GM19397 (cell line): ENCODE measurements around the gene ZFAND5.
A peak's percentile ranks its signal among the peaks of the same experiment; 100 is the strongest.

ENCODE experiments used
- ATAC-seq: cut with Tn5 transposase; IDR thresholded peaks from one replicate; pipeline ENCODE4 v1.9.1; 2021; ENCODE audit warnings: mild to moderate bottlenecking, moderate library complexity; ENCODE audit not compliant: unreplicated experiment

The ZFAND5 gene

DNA sequence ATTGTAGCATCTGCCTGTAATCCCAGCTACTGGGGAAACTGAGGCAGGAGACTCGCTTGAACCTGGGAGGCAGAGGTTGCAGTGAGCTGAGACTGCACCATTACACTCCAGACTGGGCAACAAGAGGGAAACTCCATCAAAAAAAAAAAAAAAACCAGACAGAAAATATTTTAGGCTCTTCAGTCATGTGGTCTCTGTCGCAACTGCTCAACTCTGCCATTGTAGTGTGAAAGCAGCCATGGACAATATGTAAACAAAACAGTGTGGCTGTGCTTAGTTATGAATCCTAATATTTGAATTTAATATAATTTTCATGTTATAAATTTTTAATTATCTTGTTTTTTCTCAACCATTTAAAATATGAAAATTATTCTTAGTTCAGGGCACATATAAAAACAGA is 38.4 kb downstream of the ZFAND5 start:
- no peak for ATAC-seq

DNA sequence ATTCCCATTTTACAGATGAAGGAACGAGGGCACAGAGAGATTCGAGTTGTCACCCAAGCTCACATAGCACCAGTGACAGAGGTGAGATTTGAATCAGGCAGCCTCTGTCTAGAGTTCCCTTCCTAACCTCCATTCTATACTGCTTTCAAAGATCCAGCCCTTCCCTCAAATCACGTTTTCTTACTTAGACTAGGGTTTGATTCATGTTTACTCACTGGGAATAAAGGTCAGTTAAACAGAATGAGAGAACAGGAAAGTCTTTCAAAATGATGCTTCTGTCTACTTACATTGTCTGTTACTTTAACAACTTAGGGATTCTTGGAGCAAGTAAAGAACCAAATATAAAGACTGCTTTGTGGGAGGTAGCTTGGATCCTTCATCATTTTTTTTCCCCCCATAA is 40.0 kb downstream of the ZFAND5 start:
- ATAC-seq: no peak

DNA sequence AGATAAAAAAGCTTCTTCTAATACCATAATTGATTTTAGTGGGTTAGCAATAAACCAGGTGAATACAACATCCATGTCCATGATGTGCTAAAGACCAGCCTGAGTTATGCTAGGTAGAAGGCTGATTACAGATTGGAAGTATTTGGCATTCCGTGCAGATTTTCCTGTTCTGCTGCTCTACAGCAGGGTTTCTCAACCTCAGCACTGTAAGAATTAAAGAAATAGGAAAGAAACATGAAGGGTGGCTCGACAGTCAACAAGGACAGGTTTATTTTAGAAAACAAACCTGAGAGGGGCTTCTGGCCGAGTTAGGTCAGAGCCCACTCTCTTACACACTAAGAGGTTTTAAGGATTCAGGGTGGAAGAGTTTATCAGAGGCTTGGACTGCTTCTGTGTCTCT is 42.3 kb downstream of the ZFAND5 start:
- ATAC-seq: no peak

DNA sequence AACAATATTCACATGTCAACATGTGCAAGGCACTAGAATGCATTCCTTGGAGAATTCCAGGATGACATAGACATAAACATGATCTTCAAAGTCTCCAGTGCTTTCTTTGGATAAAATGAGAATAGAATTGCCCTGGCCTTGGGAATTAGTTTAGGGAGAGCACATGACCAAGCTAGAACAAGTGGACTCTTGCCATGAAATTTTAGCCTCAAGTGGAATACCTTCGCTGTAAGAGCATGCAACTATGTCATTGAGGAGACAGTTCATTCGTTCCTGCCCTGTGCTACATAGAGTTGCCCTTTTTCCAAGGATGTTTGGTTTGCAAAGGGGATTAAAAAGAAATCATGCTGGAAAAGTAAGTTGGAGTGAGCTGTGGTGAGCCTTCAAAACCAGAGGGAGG is 42.7 kb downstream of the ZFAND5 start:
- no peak for ATAC-seq

DNA sequence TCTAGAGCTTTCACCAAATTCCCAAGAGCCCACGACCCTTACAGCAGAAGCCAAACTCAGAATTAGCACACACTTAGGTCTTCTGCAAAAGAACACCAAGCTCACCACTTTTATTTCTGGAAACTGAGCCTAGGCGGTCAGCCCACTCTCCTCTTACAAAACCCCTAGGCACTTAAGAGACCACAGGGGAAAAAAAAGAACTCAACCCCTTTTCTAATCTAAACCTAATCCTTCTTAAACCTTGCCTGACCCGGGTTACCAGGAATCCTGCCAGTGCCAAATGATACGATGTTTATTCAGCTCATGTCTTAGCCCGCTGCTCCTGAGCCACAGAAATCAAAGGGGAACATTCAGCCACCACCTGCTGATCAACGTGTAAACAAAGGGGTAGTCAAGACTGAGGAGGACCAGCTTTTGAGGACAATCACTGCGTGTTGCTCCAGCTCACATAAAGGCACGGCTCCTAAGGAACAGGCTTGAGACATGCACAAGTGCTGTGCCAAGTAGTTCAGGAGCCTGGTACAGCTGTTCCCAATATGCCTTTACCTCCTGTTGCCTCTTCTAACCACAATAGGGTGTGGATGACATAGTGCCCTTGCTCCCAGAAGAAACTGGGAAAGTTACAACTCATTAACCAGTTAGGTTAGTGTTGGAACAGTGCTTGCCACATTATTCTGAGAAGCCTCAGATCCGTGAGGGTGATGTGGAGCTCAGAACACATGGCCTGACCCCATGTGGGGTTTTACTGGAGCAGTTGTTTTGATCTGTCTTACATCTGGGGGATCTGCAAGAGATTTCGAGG is 49.3 kb downstream of the ZFAND5 start:
- no peak for ATAC-seq

DNA sequence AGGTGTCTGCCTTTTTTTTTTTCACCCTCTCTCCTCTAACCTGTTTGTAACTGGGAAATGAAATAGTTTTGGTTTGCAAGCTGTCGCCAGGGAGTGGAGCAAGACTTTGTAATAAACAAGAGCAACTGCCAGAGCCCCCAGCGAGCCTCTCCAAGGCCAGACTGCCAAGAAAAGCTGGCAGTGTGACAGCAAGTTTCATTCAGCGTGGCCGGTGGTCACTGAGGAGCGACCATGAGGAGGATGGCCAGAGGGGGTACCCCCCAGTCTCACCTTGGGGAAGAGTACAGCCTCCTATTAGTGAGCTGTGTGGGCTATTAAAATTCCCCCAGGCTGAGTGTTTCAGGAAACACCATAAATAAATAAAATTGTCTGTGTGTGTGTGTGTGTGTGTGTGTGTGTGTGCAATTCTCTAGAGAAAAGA is 49.9 kb downstream of the ZFAND5 start:
- no peak for ATAC-seq

DNA sequence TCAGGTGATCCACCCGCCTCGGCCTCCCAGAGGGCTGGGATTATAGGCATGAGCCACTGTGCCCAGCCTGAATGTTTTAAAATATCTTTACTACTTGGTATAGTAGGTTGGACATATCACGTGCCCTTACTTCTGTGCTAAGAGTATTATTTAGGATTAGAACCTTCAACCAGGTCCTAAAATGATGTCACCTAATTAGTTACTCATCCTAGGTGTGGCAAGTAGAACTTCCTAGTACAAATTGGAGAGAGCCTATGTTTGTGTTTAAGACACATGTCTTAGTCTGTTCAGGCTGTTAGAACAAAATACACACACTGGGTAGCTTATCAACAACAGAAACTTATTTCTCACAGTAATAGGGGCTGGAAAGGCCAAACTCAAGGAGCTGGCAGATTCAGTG is 51.5 kb downstream of the ZFAND5 start:
- no peak for ATAC-seq

DNA sequence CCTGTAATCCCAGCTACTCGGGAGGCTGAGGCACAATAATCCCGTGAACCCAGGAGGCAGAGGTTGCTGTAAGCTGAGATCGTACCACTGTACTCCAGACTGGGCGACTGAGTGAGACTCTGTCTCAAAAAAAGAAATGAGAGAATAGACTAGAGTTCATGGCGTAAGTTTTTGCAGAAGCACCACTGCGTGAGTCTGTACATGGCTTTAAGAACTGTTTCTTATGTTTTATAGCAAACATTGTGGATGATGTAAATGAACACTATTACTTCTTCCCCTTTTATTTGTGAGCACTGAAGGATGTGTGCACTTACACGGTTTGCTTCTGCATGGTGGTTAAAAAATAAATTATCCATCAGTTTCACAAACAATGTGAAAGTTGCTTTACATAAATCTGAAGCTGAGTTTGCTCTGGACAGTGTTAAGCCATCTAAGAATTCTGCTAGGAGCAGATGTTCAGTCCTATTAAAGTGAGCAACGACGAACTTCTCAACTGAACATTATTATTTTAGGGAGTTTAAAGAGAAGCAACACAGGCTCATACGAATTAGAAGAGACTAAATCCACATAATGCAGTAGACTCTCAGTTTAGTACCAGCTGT is 52.5 kb downstream of the ZFAND5 start:
- ATAC-seq: peak; percentile 43

DNA sequence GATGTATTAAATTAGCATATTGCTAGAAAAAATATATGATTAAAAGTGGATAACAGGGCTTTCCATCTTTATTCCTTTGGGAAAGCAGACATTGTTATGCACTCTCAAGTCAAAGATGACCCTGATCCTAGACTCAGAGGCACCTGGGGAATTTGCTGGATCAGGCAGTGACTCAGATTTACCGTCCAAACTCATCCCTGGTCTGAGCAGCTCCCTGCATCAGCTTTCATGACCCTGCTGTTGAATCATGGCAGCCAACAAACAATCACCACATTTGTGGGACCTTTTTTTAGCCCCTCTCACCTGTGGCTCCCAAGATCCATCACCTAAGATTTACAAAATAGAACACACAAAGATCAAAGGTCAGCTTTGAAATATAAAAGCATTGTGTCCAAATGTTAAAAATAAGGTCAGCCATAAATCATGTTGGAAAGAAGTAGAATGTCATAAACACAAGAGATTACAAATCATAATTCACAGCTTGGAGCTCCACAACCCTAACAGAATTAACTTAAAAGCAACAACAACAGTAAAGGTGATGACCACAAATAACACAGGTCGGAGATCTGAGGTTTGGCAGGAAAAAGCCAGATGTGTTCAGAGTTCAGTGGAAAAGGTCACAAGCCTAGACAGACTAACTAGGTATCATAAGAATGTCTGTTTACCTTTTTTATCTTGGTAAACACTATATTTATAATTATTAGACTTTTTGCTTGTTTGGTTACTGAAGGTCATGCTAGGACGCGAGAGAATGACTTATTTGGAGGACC is 55.5 kb downstream of the ZFAND5 start:
- ATAC-seq: no peak

DNA sequence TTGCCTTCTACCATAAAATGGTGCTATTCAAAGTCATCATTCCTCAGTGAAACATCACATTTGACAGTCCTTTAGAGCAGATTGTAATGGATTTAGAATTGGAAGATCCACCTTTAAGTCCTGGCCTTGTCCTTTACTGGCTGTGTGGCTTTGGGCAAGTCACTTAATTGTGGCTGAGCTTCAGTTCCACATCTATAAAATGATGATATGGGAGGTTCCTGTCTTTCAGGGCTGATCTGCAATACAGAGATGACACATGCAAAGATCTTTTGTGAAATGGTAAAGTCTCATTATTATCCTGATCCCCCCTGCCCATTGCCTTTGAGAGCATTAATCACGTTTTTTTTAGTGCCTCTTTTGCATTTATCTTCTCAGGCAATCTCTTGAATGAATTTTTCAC is 58.2 kb downstream of the ZFAND5 start:
- ATAC-seq: no peak

DNA sequence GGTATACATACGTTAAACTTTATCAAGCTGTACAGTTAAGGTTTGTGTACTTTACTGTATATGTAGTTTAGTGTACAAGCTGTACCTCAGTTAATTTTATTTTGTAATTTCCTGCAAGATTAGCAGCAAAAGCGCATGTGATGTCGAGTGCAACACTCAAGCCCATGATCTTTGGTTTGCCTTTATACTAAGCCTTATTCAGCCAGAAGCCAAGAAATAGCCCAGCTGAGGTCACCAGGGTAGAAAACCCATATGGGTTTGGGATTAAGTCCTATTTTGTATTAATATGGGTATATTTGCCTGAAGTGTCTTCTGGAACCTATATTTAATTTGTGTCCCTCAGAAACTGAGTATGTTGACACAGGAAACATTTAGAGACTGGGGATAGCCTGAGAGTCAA is 59.3 kb downstream of the ZFAND5 start:
- ATAC-seq: no peak

DNA sequence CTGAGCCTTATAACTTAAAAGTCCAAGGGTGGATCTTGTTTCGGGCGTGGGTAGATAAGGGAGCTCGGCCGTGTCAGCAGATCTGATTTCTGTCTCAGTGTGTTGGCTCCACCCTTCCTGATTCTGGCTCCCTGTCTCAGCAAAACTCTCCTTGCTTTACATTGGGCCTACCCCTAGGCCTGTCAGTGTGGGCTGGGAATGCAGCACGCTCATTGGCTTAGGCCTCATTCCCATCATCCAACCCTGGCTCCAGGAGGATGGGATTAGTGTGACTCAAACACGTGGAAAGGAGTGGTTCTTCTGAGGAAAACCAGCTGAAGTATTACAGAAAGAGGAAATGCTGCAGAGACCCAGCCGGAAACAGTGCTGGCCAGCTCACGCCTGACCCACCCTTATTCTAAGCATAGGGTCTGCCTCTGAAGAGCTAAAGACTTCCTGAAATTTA is 59.9 kb downstream of the ZFAND5 start:
- peak; percentile 75 for ATAC-seq

DNA sequence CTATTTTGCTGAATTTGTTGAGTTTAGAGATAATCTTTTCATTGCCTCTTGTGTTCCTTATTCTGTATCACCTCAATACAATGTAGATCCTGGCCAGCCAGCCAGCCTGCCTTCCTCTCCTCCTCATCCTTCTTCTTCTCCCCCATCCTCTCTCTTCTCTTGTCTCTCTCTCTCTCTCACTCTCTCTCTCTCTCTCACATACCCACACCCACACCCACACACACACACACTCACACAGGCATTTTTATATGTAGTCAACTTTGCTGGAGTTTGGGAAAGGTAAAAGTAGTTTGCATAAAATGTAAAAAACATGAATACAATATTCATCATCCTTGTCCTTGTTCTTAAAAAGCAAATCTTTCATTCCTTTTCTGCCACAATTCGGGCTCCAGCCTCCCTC is 60.5 kb downstream of the ZFAND5 start:
- ATAC-seq: no peak
